GM12865 (cell line): ENCODE results near the gene ZNF892.

Experiments used
- DNase-seq: peaks from one replicate; pipeline ENCODE4 v3.0.0; 2010; ENCODE audit warnings: low read depth
- H3K4me3 ChIP-seq: 2 replicates; pipeline ENCODE4 v1.5.1; 2011; ENCODE audit warnings: mild to moderate bottlenecking, low read depth, low read length, control low read depth
- TF ChIP-seq, protein P1 (sequence below): IDR thresholded peaks from 2 replicates; pipeline ENCODE4 v1.5.1; 2011; ENCODE audit warnings: low read length, control low read depth, low read depth, inconsistent platforms; ENCODE audit not compliant: insufficient read depth; ENCODE audit errors: missing control alignments

Gene ZNF892

GRCh38 chr2:95225658-95226057 is 18.3 kb downstream of the ZNF892 start:
- no peak for DNase-seq
- TF ChIP-seq, protein P1, sequence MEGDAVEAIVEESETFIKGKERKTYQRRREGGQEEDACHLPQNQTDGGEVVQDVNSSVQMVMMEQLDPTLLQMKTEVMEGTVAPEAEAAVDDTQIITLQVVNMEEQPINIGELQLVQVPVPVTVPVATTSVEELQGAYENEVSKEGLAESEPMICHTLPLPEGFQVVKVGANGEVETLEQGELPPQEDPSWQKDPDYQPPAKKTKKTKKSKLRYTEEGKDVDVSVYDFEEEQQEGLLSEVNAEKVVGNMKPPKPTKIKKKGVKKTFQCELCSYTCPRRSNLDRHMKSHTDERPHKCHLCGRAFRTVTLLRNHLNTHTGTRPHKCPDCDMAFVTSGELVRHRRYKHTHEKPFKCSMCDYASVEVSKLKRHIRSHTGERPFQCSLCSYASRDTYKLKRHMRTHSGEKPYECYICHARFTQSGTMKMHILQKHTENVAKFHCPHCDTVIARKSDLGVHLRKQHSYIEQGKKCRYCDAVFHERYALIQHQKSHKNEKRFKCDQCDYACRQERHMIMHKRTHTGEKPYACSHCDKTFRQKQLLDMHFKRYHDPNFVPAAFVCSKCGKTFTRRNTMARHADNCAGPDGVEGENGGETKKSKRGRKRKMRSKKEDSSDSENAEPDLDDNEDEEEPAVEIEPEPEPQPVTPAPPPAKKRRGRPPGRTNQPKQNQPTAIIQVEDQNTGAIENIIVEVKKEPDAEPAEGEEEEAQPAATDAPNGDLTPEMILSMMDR, result no peak
- H3K4me3 ChIP-seq, result no peak overlapping the region

- TF ChIP-seq, protein P1, result peak; percentile 69
- peak; percentile 64 for DNase-seq
- H3K4me3 ChIP-seq, result no peak overlapping the region
These were observed 24.4 kb downstream of the ZNF892 start for GRCh38 chr2:95231723-95232122.

- DNase-seq, result no peak
- TF ChIP-seq, protein P1, result no peak
- H3K4me3 ChIP-seq, result no peak overlapping the region
These were observed 24.9 kb downstream of the ZNF892 start for GRCh38 chr2:95232232-95232631.

DNA sequence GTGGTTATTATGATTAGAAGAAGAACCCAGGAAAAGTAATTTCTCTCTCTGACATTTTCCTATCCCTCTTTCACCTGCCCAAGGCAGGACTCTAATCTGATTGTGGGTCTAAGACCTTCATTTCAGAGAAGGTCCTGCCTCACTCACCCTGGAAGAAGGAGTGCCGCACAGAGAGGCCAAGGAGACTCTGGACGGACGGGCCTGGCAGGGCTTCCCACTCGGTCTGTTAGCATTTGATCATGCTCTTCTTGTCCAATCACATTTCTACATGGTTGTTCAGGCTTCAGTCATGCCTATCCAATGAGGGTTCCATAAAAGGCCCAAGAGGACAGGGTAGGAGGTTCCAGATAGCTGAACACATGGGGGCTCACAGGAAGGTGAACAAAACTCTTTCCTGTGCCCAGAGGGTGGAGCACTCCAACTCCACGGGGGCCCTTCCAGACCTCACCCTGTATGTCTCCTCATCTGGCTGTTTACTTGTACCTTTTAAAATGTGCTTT is 27.0 kb downstream of the ZNF892 start:
- H3K4me3 ChIP-seq, result no peak overlapping the region
- no peak for DNase-seq
- TF ChIP-seq, protein P1, result no peak

- no peak overlapping the region for H3K4me3 ChIP-seq
- TF ChIP-seq, protein P1, result no peak
- no peak for DNase-seq
These were observed 27.5 kb downstream of the ZNF892 start for GRCh38 chr2:95234816-95235215.

- no peak for DNase-seq
- TF ChIP-seq, protein P1, result no peak
These were observed 30.8 kb downstream of the ZNF892 start for GRCh38 chr2:95238131-95238530.

DNA sequence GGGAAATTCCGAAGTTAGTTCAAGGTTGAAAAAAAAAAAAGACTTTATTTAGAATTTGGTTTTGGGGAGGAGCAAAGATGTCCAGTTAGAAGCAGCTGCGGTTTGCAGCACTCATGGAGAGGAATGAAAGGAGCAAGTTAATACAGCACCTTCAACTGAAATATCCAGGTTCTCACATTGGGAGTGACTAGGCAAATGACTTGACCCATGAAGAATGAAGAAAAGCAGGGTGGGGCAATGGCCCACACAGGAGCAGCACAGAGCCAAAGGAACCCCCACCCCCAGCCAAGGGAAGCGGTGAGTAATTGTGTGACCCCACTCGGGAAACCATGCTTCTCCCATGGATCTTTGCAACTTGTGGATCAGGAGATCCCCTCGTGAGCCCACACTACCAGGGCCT is 32.8 kb downstream of the ZNF892 start:
- DNase-seq, result no peak
- H3K4me3 ChIP-seq, result no peak overlapping the region
- TF ChIP-seq, protein P1, result no peak

More at GRCh38 chr2:95238131-95238530, 30.8 kb downstream of the ZNF892 start:
- no peak overlapping the region for H3K4me3 ChIP-seq
